A549 (cell line): ENCODE measurements around the gene TMUB2. TPM values are rescaled to one million over a fixed set of nuclear protein-coding genes. Genes with fewer than 3 reads are reported as not detected.

Experiments used
- ATAC-seq, 2 experiments: fragments of 200-7000 bp in 1 of 2; fragments of >200 bp in 1 of 2; cut with Nextera tagmentation in 1 of 2; cut with Tn5 transposase in 1 of 2; 3 replicates each; pipeline versions ENCODE4 v1.8.0 to v1.9.1; 2018 to 2020; ENCODE audit warnings: mild to moderate bottlenecking in 1 of 2, moderate library complexity in 1 of 2
- CTCF ChIA-PET: fragments of 300-600 bp; sonication (Branson Sonifier 250); formaldehyde crosslinking; extraction: SDS; loops from one replicate; lab custom pipeline; 2021; ENCODE audit warnings: antibody characterized with exemption, inconsistent platforms; lab: Yijun Ruan, JAX
- POLR2A ChIA-PET: fragments of 350-600 bp; formaldehyde crosslinking; extraction: SDS; loops from one replicate; lab custom pipeline; 2021; ENCODE audit warnings: antibody characterized with exemption, inconsistent platforms; lab: Yijun Ruan, JAX
- DNase-seq, 2 experiments: peaks; one replicate each; pipeline versions ENCODE4 v3.0.0 to v3.0.0-alpha.2; 2011 to 2016; ENCODE audit warnings: low read depth in 1 of 2, low spot score in 1 of 2
- FAIRE-seq: peaks from 2 replicates; lab custom pipeline; 2011; peaks lifted over from hg19 to GRCh38; lab: Jason Lieb, UNC
- H3K27ac ChIP-seq, 2 experiments: fragments of >200 bp; sonication (Bioruptor Twin); formaldehyde crosslinking; 3 replicates each; pipeline ENCODE4 v1.5.1; 2016 to 2017
- H3K4me1 ChIP-seq: fragments of >200 bp; sonication (Bioruptor Twin); formaldehyde crosslinking; 3 replicates; pipeline ENCODE4 v1.6.1; 2016
- H3K4me2 ChIP-seq: fragments of >200 bp; sonication (Bioruptor Twin); formaldehyde crosslinking; 3 replicates; pipeline ENCODE4 v1.6.1; 2016
- H3K4me3 ChIP-seq: fragments of >200 bp; sonication (Bioruptor Twin); formaldehyde crosslinking; 3 replicates; pipeline ENCODE4 v1.5.1; 2016
- H3K9me3 ChIP-seq: fragments of >200 bp; sonication (Bioruptor Twin); formaldehyde crosslinking; 3 replicates; pipeline ENCODE4 v1.6.1; 2016
- CEBPB ChIP-seq, 2 experiments: fragments of >200 bp in 1 of 2; sonication (Bioruptor Twin) in 1 of 2; formaldehyde crosslinking in 1 of 2; IDR thresholded peaks; 2 replicates each; pipeline ENCODE4 v1.6.1; 2012 to 2016
- GATA3 ChIP-seq: IDR thresholded peaks from 2 replicates; pipeline ENCODE4 v1.6.1; 2012; ENCODE audit warnings: borderline replicate concordance
- HEYL ChIP-seq: fragments of 250-450 bp; sonication (Bioruptor Pico); IDR thresholded peaks from 2 replicates; pipeline ENCODE4 v1.8.0; 2021; ENCODE audit warnings: mild to moderate bottlenecking, moderate library complexity
- HOXB13 ChIP-seq: fragments of 250-450 bp; sonication (Bioruptor Pico); IDR thresholded peaks from 2 replicates; pipeline ENCODE4 v1.5.0; 2020; ENCODE audit warnings: low read depth, mild to moderate bottlenecking, moderate library complexity
- JUNB ChIP-seq: fragments of >200 bp; sonication (Bioruptor Twin); formaldehyde crosslinking; IDR thresholded peaks from 2 replicates; pipeline ENCODE4 v1.6.1; 2016
- KDM5A ChIP-seq: fragments of 200-600 bp; sonication (generic); IDR thresholded peaks from 2 replicates; pipeline ENCODE4 v1.6.1; 2016; ENCODE audit warnings: antibody characterized with exemption, mild to moderate bottlenecking
- MAFK ChIP-seq: fragments of 450-650 bp; IDR thresholded peaks from 2 replicates; pipeline ENCODE4 v1.6.1; 2014; ENCODE audit not compliant: partially characterized antibody
- MAZ ChIP-seq: fragments of 150-350 bp; IDR thresholded peaks from 2 replicates; pipeline ENCODE4 v1.6.1; 2014; ENCODE audit warnings: antibody characterized with exemption, low read depth, low read length, borderline replicate concordance
- NR3C1 ChIP-seq: fragments of >200 bp; sonication (Bioruptor Twin); formaldehyde crosslinking; IDR thresholded peaks from 3 replicates; pipeline ENCODE4 v1.6.1; 2017
- PHF8 ChIP-seq: fragments of 200-600 bp; sonication (generic); IDR thresholded peaks from 2 replicates; pipeline ENCODE4 v1.6.1; 2016; ENCODE audit warnings: low read depth, mild to moderate bottlenecking, antibody characterized with exemption, moderate library complexity, borderline replicate concordance
- RCOR1 ChIP-seq: fragments of 150-350 bp; IDR thresholded peaks from 2 replicates; pipeline ENCODE4 v1.6.1; 2014; ENCODE audit warnings: antibody characterized with exemption, low read length, low read depth
- RFX5 ChIP-seq: fragments of 450-650 bp; IDR thresholded peaks from 2 replicates; pipeline ENCODE4 v1.7.1; 2014; ENCODE audit warnings: antibody characterized with exemption, mild to moderate bottlenecking, moderate library complexity
- RNF2 ChIP-seq: fragments of 200-600 bp; sonication (generic); IDR thresholded peaks from 2 replicates; pipeline ENCODE4 v1.6.1; 2016; ENCODE audit warnings: low read depth, mild to moderate bottlenecking, antibody characterized with exemption, moderate library complexity, borderline replicate concordance
- SMC3 ChIP-seq: fragments of >200 bp; sonication (Bioruptor Twin); formaldehyde crosslinking; IDR thresholded peaks from 3 replicates; pipeline ENCODE4 v1.6.1; 2018; ENCODE audit warnings: inconsistent platforms
- TP53 ChIP-seq: fragments of 250-450 bp; sonication (Bioruptor Pico); IDR thresholded peaks from 2 replicates; pipeline ENCODE4 v1.5.0; 2021; ENCODE audit warnings: mild to moderate bottlenecking, moderate library complexity
- ZC3H11A ChIP-seq: fragments of 450-650 bp; IDR thresholded peaks from 2 replicates; pipeline ENCODE4 v1.6.1; 2014; ENCODE audit warnings: antibody characterized with exemption, mild to moderate bottlenecking
- ZFP36 ChIP-seq: fragments of 450-650 bp; IDR thresholded peaks from 2 replicates; pipeline ENCODE4 v1.6.1; 2014; ENCODE audit warnings: borderline replicate concordance; ENCODE audit not compliant: partially characterized antibody
- WGBS: methylation state at CpG from one replicate; pipeline ENCODE4 v1.1.6; 2017; ENCODE audit errors: missing lambda C conversion rate; 5-methylcytosine and 5-hydroxymethylcytosine counted together
- polyA plus RNA-seq, 4 experiments: library from polyadenylated mRNA; depleted of rRNA in 3 of 4; stranded (reverse); fragments of >200 nt; fragmentation: RNase III in 1 of 4; extraction: RNeasy Plus Mini Kit Qiagen cat#74134 plus additional on column Dnase treatment in 1 of 4; gene quantifications; 2 replicates in 3 of 4; 3 replicates in 1 of 4; pipeline ENCODE4 v1.2.3, GENCODE V29; 2011 to 2017
- TF ChIP-seq, protein P1 (sequence below): IDR thresholded peaks from 2 replicates; pipeline ENCODE4 v1.6.1; 2012; ENCODE audit warnings: low read depth, borderline replicate concordance
- TF ChIP-seq, protein P2 (sequence below): fragments of 200-600 bp; sonication (generic); IDR thresholded peaks from 2 replicates; pipeline ENCODE4 v1.6.1; 2016; ENCODE audit warnings: antibody characterized with exemption, mild to moderate bottlenecking, moderate library complexity
- TF ChIP-seq, protein P3 (sequence below): fragments of >200 bp; sonication (Bioruptor Twin); formaldehyde crosslinking; IDR thresholded peaks from 3 replicates; pipeline ENCODE4 v1.5.1; 2016
- TF ChIP-seq, protein P4 (sequence below): IDR thresholded peaks from 2 replicates; pipeline ENCODE4 v1.6.1; 2012
- TF ChIP-seq, protein P5 (sequence below): fragments of >200 bp; sonication (Bioruptor Twin); formaldehyde crosslinking; IDR thresholded peaks from 3 replicates; pipeline ENCODE4 v1.6.1; 2016

Gene TMUB2
- polyA plus RNA-seq, 2 of the 4 experiments (the other 2 are of a cell fraction): 36.2 to 42.0 TPM

DNA sequence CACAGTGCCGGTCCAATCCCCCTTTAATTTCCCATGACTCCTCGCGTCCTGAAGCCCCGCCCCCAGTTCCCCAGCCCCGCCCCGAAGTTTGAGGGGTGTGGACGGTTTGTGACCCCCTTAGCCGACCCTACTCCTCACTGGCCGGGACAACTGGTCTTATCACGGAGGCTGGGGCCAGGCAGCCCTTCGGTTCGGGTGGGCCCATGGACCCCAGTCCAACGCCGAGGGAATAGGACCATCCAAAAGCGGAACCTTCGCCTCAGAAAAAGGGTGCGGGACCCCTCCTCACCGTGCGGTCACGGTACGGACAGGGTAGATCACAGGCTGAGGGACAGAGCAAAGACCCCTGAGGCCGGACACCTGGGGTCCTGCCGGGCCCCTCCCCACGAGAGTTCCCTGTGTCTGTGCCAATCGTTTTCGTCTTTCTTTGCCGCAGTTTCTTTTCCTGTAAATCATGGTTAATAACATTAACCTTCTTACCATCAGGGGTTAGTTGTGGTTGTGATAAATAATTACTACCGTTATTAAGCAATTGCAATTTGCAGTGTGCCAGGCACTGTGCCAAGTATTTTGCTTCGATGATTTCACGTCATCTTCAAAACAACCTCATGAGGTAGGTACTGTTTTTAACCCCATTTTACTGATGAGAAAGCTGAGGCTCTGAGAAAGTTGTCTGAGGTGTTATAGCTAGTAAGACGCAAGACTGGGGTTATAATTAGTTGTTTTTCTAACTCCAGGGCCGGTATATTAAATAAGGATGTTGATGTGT, 543 bp downstream of the TMUB2 start (continued):
- no peak for TF ChIP-seq ZFP36
- no peak for TF ChIP-seq KDM5A
- no peak for TF ChIP-seq GATA3
- no peak for TF ChIP-seq MAFK

DNA sequence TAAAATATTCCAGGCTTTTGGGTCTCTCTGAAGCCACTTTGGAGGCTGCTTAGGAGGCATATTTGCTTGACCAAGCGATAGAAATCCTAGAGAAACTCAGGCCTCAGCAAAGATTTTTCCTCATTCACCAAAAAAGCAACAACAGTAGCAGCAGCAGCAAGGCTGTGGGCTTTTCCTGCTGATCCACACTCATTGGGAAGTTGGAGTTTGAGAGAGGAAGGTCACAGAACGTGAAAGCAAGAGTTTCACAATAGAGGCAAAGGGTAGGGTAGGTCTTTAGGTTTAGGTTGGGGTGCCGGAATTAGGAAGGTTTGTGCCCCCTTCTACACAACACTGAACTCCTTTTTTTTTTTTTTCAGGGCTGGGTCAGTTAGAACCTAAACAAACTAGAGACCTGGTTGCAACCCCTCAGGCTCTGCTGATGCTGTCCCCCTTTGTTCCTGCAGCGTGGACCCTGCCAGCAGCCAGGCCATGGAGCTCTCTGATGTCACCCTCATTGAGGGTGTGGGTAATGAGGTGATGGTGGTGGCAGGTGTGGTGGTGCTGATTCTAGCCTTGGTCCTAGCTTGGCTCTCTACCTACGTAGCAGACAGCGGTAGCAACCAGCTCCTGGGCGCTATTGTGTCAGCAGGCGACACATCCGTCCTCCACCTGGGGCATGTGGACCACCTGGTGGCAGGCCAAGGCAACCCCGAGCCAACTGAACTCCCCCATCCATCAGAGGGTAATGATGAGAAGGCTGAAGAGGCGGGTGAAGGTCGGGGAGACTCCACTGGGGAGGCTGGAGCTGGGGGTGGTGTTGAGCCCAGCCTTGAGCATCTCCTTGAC, 2.0 kb downstream of the TMUB2 start:
- no peak for DNase-seq
- no peak for ATAC-seq
- TF ChIP-seq NR3C1 (no peak), RCOR1 (no peak), JUNB (no peak), RFX5 (no peak), SMC3 (no peak), CEBPB (IDR thresholded peaks at IDR 0.05) (no peak), HOXB13 (no peak), RNF2 (no peak), HEYL (CRISPR knock-in tag) (no peak), TP53 (CRISPR knock-in tag) (no peak), MAZ (no peak), ZC3H11A (no peak), PHF8 (no peak)
- TF ChIP-seq, protein P1, sequence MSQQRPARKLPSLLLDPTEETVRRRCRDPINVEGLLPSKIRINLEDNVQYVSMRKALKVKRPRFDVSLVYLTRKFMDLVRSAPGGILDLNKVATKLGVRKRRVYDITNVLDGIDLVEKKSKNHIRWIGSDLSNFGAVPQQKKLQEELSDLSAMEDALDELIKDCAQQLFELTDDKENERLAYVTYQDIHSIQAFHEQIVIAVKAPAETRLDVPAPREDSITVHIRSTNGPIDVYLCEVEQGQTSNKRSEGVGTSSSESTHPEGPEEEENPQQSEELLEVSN: no peak
- TF ChIP-seq, protein P2, sequence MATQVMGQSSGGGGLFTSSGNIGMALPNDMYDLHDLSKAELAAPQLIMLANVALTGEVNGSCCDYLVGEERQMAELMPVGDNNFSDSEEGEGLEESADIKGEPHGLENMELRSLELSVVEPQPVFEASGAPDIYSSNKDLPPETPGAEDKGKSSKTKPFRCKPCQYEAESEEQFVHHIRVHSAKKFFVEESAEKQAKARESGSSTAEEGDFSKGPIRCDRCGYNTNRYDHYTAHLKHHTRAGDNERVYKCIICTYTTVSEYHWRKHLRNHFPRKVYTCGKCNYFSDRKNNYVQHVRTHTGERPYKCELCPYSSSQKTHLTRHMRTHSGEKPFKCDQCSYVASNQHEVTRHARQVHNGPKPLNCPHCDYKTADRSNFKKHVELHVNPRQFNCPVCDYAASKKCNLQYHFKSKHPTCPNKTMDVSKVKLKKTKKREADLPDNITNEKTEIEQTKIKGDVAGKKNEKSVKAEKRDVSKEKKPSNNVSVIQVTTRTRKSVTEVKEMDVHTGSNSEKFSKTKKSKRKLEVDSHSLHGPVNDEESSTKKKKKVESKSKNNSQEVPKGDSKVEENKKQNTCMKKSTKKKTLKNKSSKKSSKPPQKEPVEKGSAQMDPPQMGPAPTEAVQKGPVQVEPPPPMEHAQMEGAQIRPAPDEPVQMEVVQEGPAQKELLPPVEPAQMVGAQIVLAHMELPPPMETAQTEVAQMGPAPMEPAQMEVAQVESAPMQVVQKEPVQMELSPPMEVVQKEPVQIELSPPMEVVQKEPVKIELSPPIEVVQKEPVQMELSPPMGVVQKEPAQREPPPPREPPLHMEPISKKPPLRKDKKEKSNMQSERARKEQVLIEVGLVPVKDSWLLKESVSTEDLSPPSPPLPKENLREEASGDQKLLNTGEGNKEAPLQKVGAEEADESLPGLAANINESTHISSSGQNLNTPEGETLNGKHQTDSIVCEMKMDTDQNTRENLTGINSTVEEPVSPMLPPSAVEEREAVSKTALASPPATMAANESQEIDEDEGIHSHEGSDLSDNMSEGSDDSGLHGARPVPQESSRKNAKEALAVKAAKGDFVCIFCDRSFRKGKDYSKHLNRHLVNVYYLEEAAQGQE: no peak
- TF ChIP-seq, protein P3, sequence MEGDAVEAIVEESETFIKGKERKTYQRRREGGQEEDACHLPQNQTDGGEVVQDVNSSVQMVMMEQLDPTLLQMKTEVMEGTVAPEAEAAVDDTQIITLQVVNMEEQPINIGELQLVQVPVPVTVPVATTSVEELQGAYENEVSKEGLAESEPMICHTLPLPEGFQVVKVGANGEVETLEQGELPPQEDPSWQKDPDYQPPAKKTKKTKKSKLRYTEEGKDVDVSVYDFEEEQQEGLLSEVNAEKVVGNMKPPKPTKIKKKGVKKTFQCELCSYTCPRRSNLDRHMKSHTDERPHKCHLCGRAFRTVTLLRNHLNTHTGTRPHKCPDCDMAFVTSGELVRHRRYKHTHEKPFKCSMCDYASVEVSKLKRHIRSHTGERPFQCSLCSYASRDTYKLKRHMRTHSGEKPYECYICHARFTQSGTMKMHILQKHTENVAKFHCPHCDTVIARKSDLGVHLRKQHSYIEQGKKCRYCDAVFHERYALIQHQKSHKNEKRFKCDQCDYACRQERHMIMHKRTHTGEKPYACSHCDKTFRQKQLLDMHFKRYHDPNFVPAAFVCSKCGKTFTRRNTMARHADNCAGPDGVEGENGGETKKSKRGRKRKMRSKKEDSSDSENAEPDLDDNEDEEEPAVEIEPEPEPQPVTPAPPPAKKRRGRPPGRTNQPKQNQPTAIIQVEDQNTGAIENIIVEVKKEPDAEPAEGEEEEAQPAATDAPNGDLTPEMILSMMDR: no peak
- TF ChIP-seq, protein P4, sequence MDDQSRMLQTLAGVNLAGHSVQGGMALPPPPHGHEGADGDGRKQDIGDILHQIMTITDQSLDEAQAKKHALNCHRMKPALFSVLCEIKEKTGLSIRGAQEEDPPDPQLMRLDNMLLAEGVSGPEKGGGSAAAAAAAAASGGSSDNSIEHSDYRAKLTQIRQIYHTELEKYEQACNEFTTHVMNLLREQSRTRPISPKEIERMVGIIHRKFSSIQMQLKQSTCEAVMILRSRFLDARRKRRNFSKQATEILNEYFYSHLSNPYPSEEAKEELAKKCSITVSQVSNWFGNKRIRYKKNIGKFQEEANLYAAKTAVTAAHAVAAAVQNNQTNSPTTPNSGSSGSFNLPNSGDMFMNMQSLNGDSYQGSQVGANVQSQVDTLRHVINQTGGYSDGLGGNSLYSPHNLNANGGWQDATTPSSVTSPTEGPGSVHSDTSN: no peak
- TF ChIP-seq, protein P5, sequence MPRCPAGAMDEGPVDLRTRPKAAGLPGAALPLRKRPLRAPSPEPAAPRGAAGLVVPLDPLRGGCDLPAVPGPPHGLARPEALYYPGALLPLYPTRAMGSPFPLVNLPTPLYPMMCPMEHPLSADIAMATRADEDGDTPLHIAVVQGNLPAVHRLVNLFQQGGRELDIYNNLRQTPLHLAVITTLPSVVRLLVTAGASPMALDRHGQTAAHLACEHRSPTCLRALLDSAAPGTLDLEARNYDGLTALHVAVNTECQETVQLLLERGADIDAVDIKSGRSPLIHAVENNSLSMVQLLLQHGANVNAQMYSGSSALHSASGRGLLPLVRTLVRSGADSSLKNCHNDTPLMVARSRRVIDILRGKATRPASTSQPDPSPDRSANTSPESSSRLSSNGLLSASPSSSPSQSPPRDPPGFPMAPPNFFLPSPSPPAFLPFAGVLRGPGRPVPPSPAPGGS: no peak
- TF ChIP-seq, all 56 proteins: peak for 0
- 93% methylated on average over 9 of the region's 12 CpGs for WGBS
- H3K27ac ChIP-seq: no peak overlapping the region
- no peak overlapping the region for H3K4me3 ChIP-seq
- ChIA-PET POLR2A (no interaction called here), CTCF (interaction anchor here (1.0 to 2.2 kb wide), 6 partner anchors 9 to 142 kb away, joined by 3 to 17 read pairs (median 4); no protein-coding TSS in a partner anchor)
- FAIRE-seq: no peak
- peaks cover 26% of the 10 kb centered on the region for H3K4me1 ChIP-seq
- peak overlapping the region; percentile 77 for H3K4me2 ChIP-seq
- no peaks in the 10 kb centered on the region for H3K9me3 ChIP-seq
